ENCODE data around the gene ICE2. TPM values are rescaled to one million over a fixed set of nuclear protein-coding genes. Genes with fewer than 3 reads are reported as not detected.

Gene ICE2
- total and polyA plus RNA-seq, 4 donors = 10.0 to 67.5 (median 23.6) TPM

GRCh38 chr15:60372227-60372626, 106.7 kb downstream of the ICE2 start:
- H3K9ac ChIP-seq (ENCODE audit: insufficient read depth in 1 of 2, low read length in 2 of 2) = no peak overlapping the region
- ATAC-seq (ENCODE audit: insufficient read depth, low FRiP score) (no peak), DNase-seq (no peak)
- peaks cover 10 to 28% (median 17%) of the 10 kb centered on the region in 4 donors for H3K36me3 ChIP-seq (ENCODE audit: control insufficient read depth in 4 of 4, insufficient read depth in 4 of 4, low read length in 4 of 4)
- no peak for TF ChIP-seq CTCF (IDR thresholded peaks at IDR 0.05; ENCODE audit: control extremely low read depth, extremely low read depth)
- H3K27me3 ChIP-seq (ENCODE audit: control insufficient read depth in 3 of 3, insufficient read depth in 3 of 3, low read length in 2 of 3) = no peaks in the 10 kb centered on the region
- H3K27ac ChIP-seq (ENCODE audit: low read depth in 1 of 2, low read length in 1 of 2) = peak overlapping the region; percentile 69 to 86
- H3K9me3 ChIP-seq (ENCODE audit: control insufficient read depth in 4 of 4, insufficient read depth in 3 of 4, low read length in 3 of 4) = no peaks in the 10 kb centered on the region
- H3K4me3 ChIP-seq = no peak overlapping the region
- WGBS, 2 donors = 89 to 94% methylated on average over 4 of the region's 4 CpGs
- peaks cover 0 to 44% (median 14%) of the 10 kb centered on the region in 5 donors for H3K4me1 ChIP-seq (ENCODE audit: control insufficient read depth in 5 of 5, insufficient read depth in 5 of 5, low read length in 5 of 5)

GRCh38 chr15:60371175-60372051, 107.5 kb downstream of the ICE2 start:
- DNase-seq (peak in 1 of 3 donors; percentile 46), ATAC-seq (ENCODE audit: insufficient read depth, low FRiP score) (peak; percentile 13)
- no peak for TF ChIP-seq CTCF (IDR thresholded peaks at IDR 0.05; ENCODE audit: control extremely low read depth, extremely low read depth)

GRCh38 chr15:60370869-60371136, 108.1 kb downstream of the ICE2 start:
- H3K9me3 ChIP-seq (ENCODE audit: control insufficient read depth in 4 of 4, insufficient read depth in 3 of 4, low read length in 3 of 4) = no peaks in the 10 kb centered on the region
- H3K36me3 ChIP-seq (ENCODE audit: control insufficient read depth in 4 of 4, insufficient read depth in 4 of 4, low read length in 4 of 4) = peaks cover 4 to 21% (median 10%) of the 10 kb centered on the region in 4 donors
- DNase-seq = no peak
- peak overlapping the region; percentile 70 to 86 for H3K27ac ChIP-seq (ENCODE audit: low read depth in 1 of 2, low read length in 1 of 2)
- no peak for ATAC-seq (ENCODE audit: insufficient read depth, low FRiP score)
- no peak overlapping the region for H3K9ac ChIP-seq (ENCODE audit: insufficient read depth in 1 of 2, low read length in 2 of 2)
- TF ChIP-seq CTCF (IDR thresholded peaks at IDR 0.05; ENCODE audit: control extremely low read depth, extremely low read depth) = no peak
- no peak overlapping the region for H3K4me3 ChIP-seq
- WGBS, 2 donors = 55 to 63% methylated on average over 1 of the region's 1 CpG
- H3K4me1 ChIP-seq (ENCODE audit: control insufficient read depth in 5 of 5, insufficient read depth in 5 of 5, low read length in 5 of 5) = peaks cover 0 to 43% (median 13%) of the 10 kb centered on the region in 5 donors
- H3K27me3 ChIP-seq (ENCODE audit: control insufficient read depth in 3 of 3, insufficient read depth in 3 of 3, low read length in 2 of 3) = no peaks in the 10 kb centered on the region

More at GRCh38 chr15:60371175-60372051, 107.5 kb downstream of the ICE2 start:
- H3K36me3 ChIP-seq (ENCODE audit: control insufficient read depth in 4 of 4, insufficient read depth in 4 of 4, low read length in 4 of 4) = peaks cover 6 to 25% (median 12%) of the 10 kb centered on the region in 4 donors
- WGBS, 2 donors = 60 to 71% methylated on average over 20 of the region's 20 CpGs
- H3K9ac ChIP-seq (ENCODE audit: insufficient read depth in 1 of 2, low read length in 2 of 2) = no peak overlapping the region
- no peaks in the 10 kb centered on the region for H3K27me3 ChIP-seq (ENCODE audit: control insufficient read depth in 3 of 3, insufficient read depth in 3 of 3, low read length in 2 of 3)
- H3K27ac ChIP-seq (ENCODE audit: low read depth in 1 of 2, low read length in 1 of 2) = peak overlapping the region; percentile 69 to 86
- peaks cover 0 to 44% (median 14%) of the 10 kb centered on the region in 5 donors for H3K4me1 ChIP-seq (ENCODE audit: control insufficient read depth in 5 of 5, insufficient read depth in 5 of 5, low read length in 5 of 5)
- no peaks in the 10 kb centered on the region for H3K9me3 ChIP-seq (ENCODE audit: control insufficient read depth in 4 of 4, insufficient read depth in 3 of 4, low read length in 3 of 4)
- H3K4me3 ChIP-seq = no peak overlapping the region

All from lung (tissue), 12 donors.